Measurements from ENCODE around the gene GSK3B. TPM values are rescaled to one million over a fixed set of nuclear protein-coding genes. Genes with fewer than 3 reads are reported as not detected.

Gene GSK3B
- total and polyA plus RNA-seq, 4 donors = 11.0 to 64.9 (median 30.6) TPM

DNA sequence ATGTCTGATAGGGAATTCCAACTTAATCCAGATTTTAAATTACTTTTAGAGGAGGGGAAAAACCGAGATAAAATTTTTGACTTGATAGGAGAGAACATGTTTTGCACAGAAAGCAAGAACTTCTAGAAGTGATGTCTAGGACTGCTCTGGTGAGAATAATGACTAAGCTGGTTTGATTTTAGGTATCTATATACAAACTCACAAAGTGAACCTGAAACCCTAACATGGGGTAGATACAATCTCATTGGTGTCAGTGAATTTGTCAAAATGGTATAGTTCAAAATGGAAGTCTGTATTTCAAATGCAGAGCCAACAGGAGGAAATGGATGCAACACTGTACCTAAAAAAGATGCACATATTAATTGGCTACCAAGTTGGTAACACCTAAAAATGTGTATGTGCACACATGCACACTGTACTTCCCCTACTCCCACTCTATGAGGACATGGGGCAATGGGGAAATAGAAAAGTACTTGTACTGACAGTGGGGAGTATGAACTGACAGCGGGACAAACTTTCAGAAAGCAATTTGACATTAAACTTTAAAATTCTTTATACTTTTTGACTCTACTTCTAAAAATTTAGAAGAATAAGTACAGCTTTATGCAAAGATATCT is 259.4 kb downstream of the GSK3B start:
- H3K27ac ChIP-seq (ENCODE audit: low read depth in 1 of 2, low read length in 1 of 2) = no peak overlapping the region
- 90 to 94% methylated on average over 2 of the region's 2 CpGs for WGBS, 2 donors
- TF ChIP-seq, protein P1, sequence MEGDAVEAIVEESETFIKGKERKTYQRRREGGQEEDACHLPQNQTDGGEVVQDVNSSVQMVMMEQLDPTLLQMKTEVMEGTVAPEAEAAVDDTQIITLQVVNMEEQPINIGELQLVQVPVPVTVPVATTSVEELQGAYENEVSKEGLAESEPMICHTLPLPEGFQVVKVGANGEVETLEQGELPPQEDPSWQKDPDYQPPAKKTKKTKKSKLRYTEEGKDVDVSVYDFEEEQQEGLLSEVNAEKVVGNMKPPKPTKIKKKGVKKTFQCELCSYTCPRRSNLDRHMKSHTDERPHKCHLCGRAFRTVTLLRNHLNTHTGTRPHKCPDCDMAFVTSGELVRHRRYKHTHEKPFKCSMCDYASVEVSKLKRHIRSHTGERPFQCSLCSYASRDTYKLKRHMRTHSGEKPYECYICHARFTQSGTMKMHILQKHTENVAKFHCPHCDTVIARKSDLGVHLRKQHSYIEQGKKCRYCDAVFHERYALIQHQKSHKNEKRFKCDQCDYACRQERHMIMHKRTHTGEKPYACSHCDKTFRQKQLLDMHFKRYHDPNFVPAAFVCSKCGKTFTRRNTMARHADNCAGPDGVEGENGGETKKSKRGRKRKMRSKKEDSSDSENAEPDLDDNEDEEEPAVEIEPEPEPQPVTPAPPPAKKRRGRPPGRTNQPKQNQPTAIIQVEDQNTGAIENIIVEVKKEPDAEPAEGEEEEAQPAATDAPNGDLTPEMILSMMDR (IDR thresholded peaks at IDR 0.05; ENCODE audit: control extremely low read depth, extremely low read depth) = no peak
- H3K9me3 ChIP-seq (ENCODE audit: control insufficient read depth in 4 of 4, insufficient read depth in 3 of 4, low read length in 3 of 4) = no peaks in the 10 kb centered on the region
- no peak overlapping the region for H3K4me3 ChIP-seq
- H3K4me1 ChIP-seq (ENCODE audit: control insufficient read depth in 5 of 5, insufficient read depth in 5 of 5, low read length in 5 of 5) = peaks cover 0 to 9% (median 5%) of the 10 kb centered on the region in 5 donors
- DNase-seq (no peak), ATAC-seq (ENCODE audit: insufficient read depth, low FRiP score) (no peak)
- H3K27me3 ChIP-seq (ENCODE audit: control insufficient read depth in 3 of 3, insufficient read depth in 3 of 3, low read length in 2 of 3) = no peaks in the 10 kb centered on the region
- H3K36me3 ChIP-seq (ENCODE audit: control insufficient read depth in 4 of 4, insufficient read depth in 4 of 4, low read length in 4 of 4) = peaks cover 0 to 4% (median 0%) of the 10 kb centered on the region in 4 donors
- H3K9ac ChIP-seq (ENCODE audit: insufficient read depth in 1 of 2, low read length in 2 of 2) = no peak overlapping the region

DNA sequence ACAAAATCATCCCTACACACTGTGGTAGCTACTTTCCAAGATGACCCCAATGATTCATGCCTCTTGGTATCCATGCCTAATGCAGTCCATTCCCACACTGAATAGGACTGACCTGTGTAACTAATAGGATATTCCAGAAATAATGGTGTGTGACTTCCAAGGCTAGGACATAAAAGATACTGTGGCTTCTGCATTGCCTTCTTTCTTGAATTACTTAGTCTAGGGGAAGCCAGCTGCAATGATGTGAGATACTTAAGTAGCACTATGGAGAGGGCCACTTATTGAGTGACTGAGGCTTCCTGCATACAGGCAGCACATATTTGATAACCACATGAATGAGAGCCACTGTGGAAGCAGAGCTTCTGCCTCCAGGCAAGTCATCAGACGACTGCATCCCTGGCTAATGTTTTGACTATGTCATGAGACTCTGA is 262.3 kb downstream of the GSK3B start:
- 83 to 84% methylated on average over 1 of the region's 1 CpG for WGBS, 2 donors
- Histone ChIP-seq H3K27ac (ENCODE audit: low read depth in 1 of 2, low read length in 1 of 2) (no peak overlapping the region), H3K4me1 (ENCODE audit: control insufficient read depth in 5 of 5, insufficient read depth in 5 of 5, low read length in 5 of 5) (peaks cover 0 to 12% (median 10%) of the 10 kb centered on the region in 5 donors), H3K9ac (ENCODE audit: insufficient read depth in 1 of 2, low read length in 2 of 2) (no peak overlapping the region), H3K27me3 (ENCODE audit: control insufficient read depth in 3 of 3, insufficient read depth in 3 of 3, low read length in 2 of 3) (no peaks in the 10 kb centered on the region), H3K9me3 (ENCODE audit: control insufficient read depth in 4 of 4, insufficient read depth in 3 of 4, low read length in 3 of 4) (no peaks in the 10 kb centered on the region), H3K4me3 (no peak overlapping the region), H3K36me3 (ENCODE audit: control insufficient read depth in 4 of 4, insufficient read depth in 4 of 4, low read length in 4 of 4) (peaks cover 0 to 2% (median 0%) of the 10 kb centered on the region in 4 donors)
- TF ChIP-seq, protein P1 (IDR thresholded peaks at IDR 0.05; ENCODE audit: control extremely low read depth, extremely low read depth) = no peak
- DNase-seq = no peak
- ATAC-seq (ENCODE audit: insufficient read depth, low FRiP score) = no peak

DNA sequence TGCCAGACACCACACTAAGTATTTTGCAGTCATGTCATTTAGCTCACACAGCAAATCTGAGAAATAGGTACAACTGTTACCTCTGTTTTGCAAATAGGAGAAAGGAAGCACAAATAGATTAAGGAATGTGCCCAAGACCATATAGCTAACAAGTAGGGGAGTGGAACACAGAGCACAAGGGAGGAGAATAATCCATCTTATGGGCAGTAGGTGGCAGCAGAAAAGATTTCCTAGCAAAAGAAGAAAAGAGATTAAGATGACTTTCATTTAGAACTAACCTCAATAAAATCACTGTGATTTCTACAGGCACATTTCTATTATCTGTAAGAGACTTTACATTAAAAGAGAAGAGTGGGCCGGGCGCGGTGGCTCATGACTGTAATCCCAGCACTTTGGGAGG is 263.2 kb downstream of the GSK3B start:
- DNase-seq = no peak
- no peak for ATAC-seq (ENCODE audit: insufficient read depth, low FRiP score)
- Histone ChIP-seq H3K27me3 (ENCODE audit: control insufficient read depth in 3 of 3, insufficient read depth in 3 of 3, low read length in 2 of 3) (no peaks in the 10 kb centered on the region), H3K9me3 (ENCODE audit: control insufficient read depth in 4 of 4, insufficient read depth in 3 of 4, low read length in 3 of 4) (no peaks in the 10 kb centered on the region), H3K9ac (ENCODE audit: insufficient read depth in 1 of 2, low read length in 2 of 2) (no peak overlapping the region), H3K4me1 (ENCODE audit: control insufficient read depth in 5 of 5, insufficient read depth in 5 of 5, low read length in 5 of 5) (peaks cover 0 to 12% (median 10%) of the 10 kb centered on the region in 5 donors), H3K4me3 (no peak overlapping the region), H3K36me3 (ENCODE audit: control insufficient read depth in 4 of 4, insufficient read depth in 4 of 4, low read length in 4 of 4) (peaks cover 0 to 4% (median 2%) of the 10 kb centered on the region in 4 donors), H3K27ac (ENCODE audit: low read depth in 1 of 2, low read length in 1 of 2) (no peak overlapping the region)
- WGBS, 2 donors = 94 to 97% methylated on average over 3 of the region's 3 CpGs
- TF ChIP-seq, protein P1 (IDR thresholded peaks at IDR 0.05; ENCODE audit: control extremely low read depth, extremely low read depth) = no peak
